Measurements from ENCODE around the gene SEBOX. TPM values are rescaled to one million over a fixed set of nuclear protein-coding genes. Genes with fewer than 3 reads are reported as not detected.

SEBOX gene
- total RNA-seq, 3 donors from 2014 or later, result not detected

GRCh38 chr17:28346199-28346580 lies 18.8 kb downstream of the SEBOX start:
- H3K4me3 ChIP-seq, result no peak overlapping the region
- intact Hi-C loops (cut with DNase I, micrococcal nuclease), result no loop called here
- ATAC-seq, result no peak

GRCh38 chr17:28345419-28346198 lies 19.4 kb downstream of the SEBOX start:
- intact Hi-C loops (cut with DNase I, micrococcal nuclease), result no loop called here
- Histone ChIP-seq H3K36me3 (ENCODE audit: low read depth) (peaks cover 10% of the 10 kb centered on the region), H3K9me3 (no peaks in the 10 kb centered on the region), H3K4me3 (no peak overlapping the region), H3K4me1 (ENCODE audit: low read depth) (no peaks in the 10 kb centered on the region)
- ATAC-seq (no peak), DNase-seq (no peak)
- no peak for TF ChIP-seq CTCF (IDR thresholded peaks at IDR 0.05)

More at GRCh38 chr17:28346199-28346580, 18.8 kb downstream of the SEBOX start:
- H3K4me1 ChIP-seq (ENCODE audit: low read depth), result no peaks in the 10 kb centered on the region
- DNase-seq, result no peak
- peaks cover 10% of the 10 kb centered on the region for H3K36me3 ChIP-seq (ENCODE audit: low read depth)
- H3K9me3 ChIP-seq, result no peaks in the 10 kb centered on the region
- no peak for TF ChIP-seq CTCF (IDR thresholded peaks at IDR 0.05)

- DNase-seq, result no peak
- H3K9me3 ChIP-seq, result no peaks in the 10 kb centered on the region
- no peak overlapping the region for H3K4me3 ChIP-seq
- no peak for ATAC-seq
- intact Hi-C loops (cut with DNase I, micrococcal nuclease), result no loop called here
- H3K36me3 ChIP-seq (ENCODE audit: low read depth), result peaks cover 10% of the 10 kb centered on the region
- no peak for TF ChIP-seq CTCF (IDR thresholded peaks at IDR 0.05)
- H3K4me1 ChIP-seq (ENCODE audit: low read depth), result no peaks in the 10 kb centered on the region
Measured at GRCh38 chr17:28344435-28344901, 20.5 kb downstream of the SEBOX start.

GRCh38 chr17:28344011-28344410 lies 21.0 kb downstream of the SEBOX start:
- ATAC-seq (no peak), DNase-seq (no peak)
- intact Hi-C loops (cut with DNase I, micrococcal nuclease), result no loop called here
- Histone ChIP-seq H3K4me1 (ENCODE audit: low read depth) (no peaks in the 10 kb centered on the region), H3K36me3 (ENCODE audit: low read depth) (peaks cover 10% of the 10 kb centered on the region), H3K4me3 (no peak overlapping the region), H3K9me3 (no peaks in the 10 kb centered on the region)
- no peak for TF ChIP-seq CTCF (IDR thresholded peaks at IDR 0.05)

GRCh38 chr17:28343491-28343932 lies 21.5 kb downstream of the SEBOX start:
- Histone ChIP-seq H3K36me3 (ENCODE audit: low read depth) (peaks cover 10% of the 10 kb centered on the region), H3K4me1 (ENCODE audit: low read depth) (no peaks in the 10 kb centered on the region), H3K9me3 (no peaks in the 10 kb centered on the region), H3K4me3 (no peak overlapping the region)
- no peak for DNase-seq
- no peak for TF ChIP-seq CTCF (IDR thresholded peaks at IDR 0.05)
- intact Hi-C loops (cut with DNase I, micrococcal nuclease), result no loop called here
- ATAC-seq, result no peak
